Cardiac muscle cell (in vitro differentiated cells and primary cell): ENCODE results near the gene CARD10. TPM values are rescaled to one million over a fixed set of nuclear protein-coding genes. Genes with fewer than 3 reads are reported as not detected.
A peak's percentile ranks its signal among the peaks of the same experiment; 100 is the strongest.
"Not testable (repeated sequence)": the region's sequence is repeated elsewhere in the genome, so short reads cannot be mapped to it uniquely, and the experiment has no call there.

Experiments
- DNase-seq, 2 donors: peaks; one replicate each; pipeline versions ENCODE4 v3.0.0 to v3.0.0-alpha.2; 2010 to 2017; ENCODE audit warnings: low read depth in 1 of 2, low spot score in 1 of 2
- H3K27ac ChIP-seq: fragments of 200-600 bp; sonication (generic); 2 replicates; pipeline ENCODE4 v1.5.1; 2016
- H3K27me3 ChIP-seq: fragments of 200-600 bp; sonication (generic); 2 replicates; pipeline ENCODE4 v1.6.0; 2016; ENCODE audit warnings: control low read depth
- H3K36me3 ChIP-seq: fragments of 200-600 bp; sonication (generic); 2 replicates; pipeline ENCODE4 v1.5.1; 2016; ENCODE audit warnings: control low read depth
- H3K4me1 ChIP-seq: fragments of 200-600 bp; sonication (generic); 2 replicates; pipeline ENCODE4 v1.8.1; 2017; ENCODE audit warnings: low read depth, mild to moderate bottlenecking, mixed run types
- H3K4me3 ChIP-seq: fragments of 200-600 bp; sonication (generic); 2 replicates; pipeline ENCODE4 v1.5.1; 2016; ENCODE audit warnings: mild to moderate bottlenecking
- H3K9me3 ChIP-seq: fragments of 200-600 bp; sonication (generic); 2 replicates; pipeline ENCODE4 v1.5.1; 2017; ENCODE audit warnings: low read depth, mild to moderate bottlenecking, control low read depth
- polyA plus RNA-seq: library from polyadenylated mRNA; unstranded; fragments of >200 nt; fragmentation: Nextera tagmentation; extraction: Ambion mirVana; gene quantifications from 2 replicates; pipeline ENCODE4 v1.2.1, GENCODE V29; 2016
- total RNA-seq: library from RNA; depleted of rRNA; stranded (reverse); fragments of >200 nt; gene quantifications from 2 replicates; pipeline ENCODE4 v1.2.3, GENCODE V29; 2016
- TF ChIP-seq, protein P1 (sequence below): IDR thresholded peaks from 2 replicates; pipeline ENCODE4 v1.5.1; 2012; ENCODE audit warnings: low read depth, mild to moderate bottlenecking, low read length

CARD10 gene
- total and polyA plus RNA-seq, 2 experiments from 2014 or later, result 2.1 to 4.5 TPM

DNA sequence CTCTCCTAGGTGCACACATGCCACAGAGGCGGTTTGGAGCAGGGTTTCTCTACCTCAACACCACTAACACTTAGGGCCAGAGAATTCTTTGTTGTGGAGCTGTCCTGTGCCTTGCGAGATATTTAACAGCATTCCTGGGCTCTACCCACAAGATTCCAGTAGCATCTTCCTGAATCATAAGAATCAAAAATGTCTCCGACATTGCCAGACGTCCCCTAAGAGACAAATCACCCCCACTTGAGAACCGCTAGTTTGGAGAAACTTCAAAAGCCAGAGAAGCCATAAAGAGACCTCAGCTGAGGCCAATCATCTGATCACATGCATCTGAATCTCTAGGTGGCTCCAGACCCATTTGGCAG, 49.1 kb downstream of the CARD10 start:
- no peaks in the 10 kb centered on the region for H3K36me3 ChIP-seq
- DNase-seq, result no peak
- TF ChIP-seq, protein P1, sequence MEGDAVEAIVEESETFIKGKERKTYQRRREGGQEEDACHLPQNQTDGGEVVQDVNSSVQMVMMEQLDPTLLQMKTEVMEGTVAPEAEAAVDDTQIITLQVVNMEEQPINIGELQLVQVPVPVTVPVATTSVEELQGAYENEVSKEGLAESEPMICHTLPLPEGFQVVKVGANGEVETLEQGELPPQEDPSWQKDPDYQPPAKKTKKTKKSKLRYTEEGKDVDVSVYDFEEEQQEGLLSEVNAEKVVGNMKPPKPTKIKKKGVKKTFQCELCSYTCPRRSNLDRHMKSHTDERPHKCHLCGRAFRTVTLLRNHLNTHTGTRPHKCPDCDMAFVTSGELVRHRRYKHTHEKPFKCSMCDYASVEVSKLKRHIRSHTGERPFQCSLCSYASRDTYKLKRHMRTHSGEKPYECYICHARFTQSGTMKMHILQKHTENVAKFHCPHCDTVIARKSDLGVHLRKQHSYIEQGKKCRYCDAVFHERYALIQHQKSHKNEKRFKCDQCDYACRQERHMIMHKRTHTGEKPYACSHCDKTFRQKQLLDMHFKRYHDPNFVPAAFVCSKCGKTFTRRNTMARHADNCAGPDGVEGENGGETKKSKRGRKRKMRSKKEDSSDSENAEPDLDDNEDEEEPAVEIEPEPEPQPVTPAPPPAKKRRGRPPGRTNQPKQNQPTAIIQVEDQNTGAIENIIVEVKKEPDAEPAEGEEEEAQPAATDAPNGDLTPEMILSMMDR, result no peak

DNA sequence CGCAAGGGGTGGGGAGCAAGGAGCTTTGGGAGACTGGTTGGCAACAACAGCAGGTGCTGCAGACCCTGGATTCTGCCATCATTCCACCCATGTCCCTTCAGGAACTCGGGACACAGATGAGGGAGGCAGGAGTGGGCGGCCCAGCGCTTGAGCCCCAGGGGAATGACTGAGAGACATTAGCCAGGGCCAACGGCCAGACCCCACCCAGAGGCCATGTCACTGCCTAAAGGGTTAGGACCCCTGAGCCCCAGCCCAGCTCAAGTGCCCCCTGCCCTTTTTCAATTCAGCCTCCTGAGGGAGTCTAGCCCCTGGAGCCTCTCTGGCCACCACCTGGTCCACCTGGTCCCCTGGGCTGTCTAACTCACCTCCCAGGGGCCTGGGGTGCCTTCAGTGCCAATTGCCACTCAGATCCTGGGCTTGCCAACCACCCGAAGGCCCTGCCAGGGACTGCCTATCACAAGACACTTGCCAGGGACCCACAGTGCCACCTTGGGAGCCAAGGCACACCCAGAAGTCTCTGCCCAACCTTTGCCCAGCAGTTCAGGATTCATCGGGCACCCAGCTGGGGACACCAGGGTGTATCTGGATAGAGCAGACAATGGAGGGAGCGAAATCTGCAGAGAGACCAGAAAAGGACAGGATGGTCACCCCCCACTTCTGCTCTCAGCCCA, 49.7 kb downstream of the CARD10 start:
- Histone ChIP-seq H3K4me1 (no peaks in the 10 kb centered on the region), H3K4me3 (no peak overlapping the region), H3K36me3 (no peaks in the 10 kb centered on the region), H3K9me3 (no peaks in the 10 kb centered on the region), H3K27ac (no peak overlapping the region), H3K27me3 (peaks cover 12% of the 10 kb centered on the region)
- TF ChIP-seq, protein P1, result no peak
- DNase-seq, result no peak

More for the DNA sequence above, 49.1 kb downstream of the CARD10 start:
- Histone ChIP-seq H3K27me3 (peaks cover 12% of the 10 kb centered on the region), H3K27ac (no peak overlapping the region), H3K4me1 (no peaks in the 10 kb centered on the region), H3K4me3 (no peak overlapping the region), H3K9me3 (no peaks in the 10 kb centered on the region)

DNA sequence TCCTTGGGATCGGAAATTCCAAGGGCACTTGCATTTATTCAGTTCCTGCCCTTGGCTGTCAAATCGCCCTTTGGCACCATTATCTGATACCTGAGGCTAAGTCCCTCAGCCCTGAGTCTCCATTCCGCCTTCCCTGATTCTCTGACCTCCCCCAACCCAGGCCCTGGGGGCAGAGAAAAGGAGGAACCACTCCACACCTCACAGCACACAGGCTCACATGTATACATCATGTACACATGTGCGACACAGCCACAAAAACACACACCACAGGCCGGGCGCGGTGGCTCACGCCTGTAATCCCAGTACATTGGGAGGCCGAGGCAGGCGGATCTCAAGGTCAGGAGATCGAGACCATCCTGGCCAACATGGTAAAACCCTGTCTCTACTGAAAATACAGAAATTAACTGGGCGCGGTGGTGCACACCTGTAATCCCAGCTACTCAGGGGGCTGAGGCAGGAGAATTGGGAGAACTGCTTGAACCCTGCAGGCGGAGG, 51.0 kb downstream of the CARD10 start:
- H3K4me1 ChIP-seq, H3K36me3 ChIP-seq, H3K27ac ChIP-seq, DNase-seq, H3K9me3 ChIP-seq, H3K27me3 ChIP-seq, H3K4me3 ChIP-seq: not testable (repeated sequence)

DNA sequence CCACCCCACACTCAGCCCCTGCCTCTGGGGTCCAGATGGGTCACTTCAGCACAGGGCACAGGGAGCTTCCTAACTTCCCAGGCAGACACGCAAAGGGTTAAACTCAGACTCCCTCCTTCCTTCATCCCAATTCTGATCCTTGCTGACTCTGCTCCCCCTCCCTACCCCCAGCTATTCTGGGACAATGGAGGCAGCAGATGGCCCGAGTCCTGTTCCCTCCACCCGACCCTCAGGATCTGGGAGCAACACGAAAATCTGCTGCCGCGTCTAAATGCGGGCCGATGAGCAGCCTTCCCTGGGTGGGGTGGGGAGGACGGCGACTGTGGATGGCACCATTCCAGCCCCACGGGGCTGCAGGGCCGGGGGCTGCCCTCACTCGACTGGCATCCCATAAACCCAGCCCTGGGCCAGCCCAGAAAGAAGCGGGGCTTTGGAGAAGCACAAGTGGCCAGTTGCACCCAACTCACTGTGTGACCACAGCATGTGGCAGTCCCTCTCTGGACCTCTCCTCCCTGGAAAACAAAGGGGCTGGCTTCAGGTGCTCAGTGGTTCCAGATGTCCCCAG, 51.7 kb downstream of the CARD10 start:
- H3K36me3 ChIP-seq, result no peaks in the 10 kb centered on the region
- H3K9me3 ChIP-seq, result no peaks in the 10 kb centered on the region
- H3K4me1 ChIP-seq, result no peaks in the 10 kb centered on the region
- no peak for DNase-seq
- H3K27ac ChIP-seq, result no peak overlapping the region
- TF ChIP-seq, protein P1, result no peak
- H3K4me3 ChIP-seq, result no peak overlapping the region
- peaks cover 10% of the 10 kb centered on the region for H3K27me3 ChIP-seq

DNA sequence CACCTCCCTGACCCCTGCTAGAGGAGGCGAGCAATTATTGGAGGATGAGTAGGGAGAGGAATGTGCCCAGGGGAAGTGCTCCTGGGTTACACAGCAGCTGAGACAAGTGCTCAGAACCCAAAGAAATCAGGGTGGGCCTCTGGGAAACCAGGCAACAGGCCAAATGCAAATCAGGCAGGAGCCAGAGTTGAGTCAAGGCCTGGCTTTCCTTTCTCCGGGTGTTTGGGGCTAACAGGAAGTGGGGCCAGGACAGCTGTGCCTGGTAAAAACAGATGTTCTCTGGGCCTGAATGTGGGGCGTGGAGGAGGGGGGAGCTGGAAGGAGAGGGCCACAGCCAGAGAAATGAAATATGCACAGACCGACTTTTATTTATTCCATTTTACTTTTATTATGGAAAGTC, 55.0 kb downstream of the CARD10 start:
- H3K9me3 ChIP-seq, result no peaks in the 10 kb centered on the region
- no peak overlapping the region for H3K4me3 ChIP-seq
- peaks cover 10% of the 10 kb centered on the region for H3K27me3 ChIP-seq
- no peaks in the 10 kb centered on the region for H3K36me3 ChIP-seq
- no peak overlapping the region for H3K27ac ChIP-seq
- TF ChIP-seq, protein P1, result no peak
- no peaks in the 10 kb centered on the region for H3K4me1 ChIP-seq
- peak in 1 of 2 donors; percentile 40 for DNase-seq

DNA sequence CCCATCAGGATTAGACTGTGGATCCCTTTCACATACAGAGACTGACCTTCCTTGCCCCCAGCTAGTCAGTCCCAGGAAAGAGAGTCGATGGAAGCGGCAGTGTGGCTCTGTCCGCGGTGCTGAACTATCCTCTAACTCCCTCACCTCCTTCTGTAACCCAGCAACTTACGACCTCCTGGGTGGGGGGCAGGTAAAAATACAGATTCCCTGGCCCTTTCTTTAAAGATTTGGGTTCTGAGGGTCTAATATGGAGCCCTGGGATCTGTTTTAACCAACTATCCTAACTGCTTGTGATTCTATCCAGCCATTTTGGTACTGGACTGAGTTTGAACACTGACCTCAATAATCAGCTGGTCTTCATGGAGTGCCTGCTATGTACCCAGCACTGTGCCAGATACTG, 56.2 kb downstream of the CARD10 start:
- Histone ChIP-seq H3K4me3 (no peak overlapping the region), H3K27me3 (peaks cover 21% of the 10 kb centered on the region), H3K27ac (no peak overlapping the region), H3K4me1 (no peaks in the 10 kb centered on the region), H3K36me3 (no peaks in the 10 kb centered on the region), H3K9me3 (no peaks in the 10 kb centered on the region)
- peak; percentile 60 to 86 for DNase-seq
- TF ChIP-seq, protein P1, result no peak
